Activated CD8-positive, alpha-beta T cell treated with anti-CD3 and anti-CD28 coated beads for 36 hours (primary cell): ENCODE results near the gene GTF3C5. TPM values are rescaled to one million over a fixed set of nuclear protein-coding genes. Genes with fewer than 3 reads are reported as not detected.
A peak's percentile ranks its signal among the peaks of the same experiment; 100 is the strongest.
"Not testable (repeated sequence)": the region's sequence is repeated elsewhere in the genome, so short reads cannot be mapped to it uniquely, and the experiment has no call there.

Experiments used
- ATAC-seq: fragments of 200-7000 bp; cut with Tn5 transposase; one replicate; pipeline ENCODE4 v1.10.0; 2021; ENCODE audit warnings: mild to moderate bottlenecking, moderate library complexity
- CTCF ChIA-PET: fragments of 350-600 bp; sonication (Branson Sonifier 250); formaldehyde crosslinking; loops from one replicate; lab custom pipeline; 2021; ENCODE audit warnings: antibody characterized with exemption; lab: Charles Lee
- POLR2A ChIA-PET: fragments of 350-600 bp; sonication (Branson Sonifier 250); formaldehyde crosslinking; loops from one replicate; lab custom pipeline; 2021; ENCODE audit warnings: antibody characterized with exemption; lab: Charles Lee
- DNase-seq: peaks from one replicate; pipeline ENCODE4 v3.0.0-alpha.2; 2020
- H3K27ac Mint-ChIP-seq: one replicate; pipeline ENCODE4 v1.8.0; 2021; ENCODE audit warnings: mild to moderate bottlenecking, mixed read lengths
- H3K27me3 Mint-ChIP-seq: one replicate; pipeline ENCODE4 v1.8.0; 2021; ENCODE audit warnings: mixed read lengths
- H3K36me3 Mint-ChIP-seq: one replicate; pipeline ENCODE4 v1.8.0; 2021; ENCODE audit warnings: low read depth, mixed read lengths
- H3K4me1 Mint-ChIP-seq: one replicate; pipeline ENCODE4 v1.8.0; 2021; ENCODE audit warnings: low read depth, mixed read lengths
- H3K4me3 Mint-ChIP-seq: one replicate; pipeline ENCODE4 v1.8.0; 2021; ENCODE audit warnings: mild to moderate bottlenecking, moderate library complexity, mixed read lengths
- H3K9me3 Mint-ChIP-seq: one replicate; pipeline ENCODE4 v1.8.0; 2021; ENCODE audit warnings: mixed read lengths
- intact Hi-C: fragments of 100-400 bp; cut with micrococcal nuclease; formaldehyde crosslinking; loops from one replicate; pipeline ENCODE4 v1.10.0; 2022
- total RNA-seq, 2 experiments: library from RNA; stranded (reverse); gene quantifications; one replicate each; pipeline ENCODE4 v1.2.3, GENCODE V29; 2021
- TF ChIP-seq, protein P1 (sequence below): fragments of 200-600 bp; IDR thresholded peaks from one replicate; pipeline ENCODE4 v1.8.0; 2022; ENCODE audit warnings: antibody characterized with exemption, mild to moderate bottlenecking

GTF3C5 gene
- total RNA-seq, 2 experiments from 2014 or later, result 87.6 to 95.3 TPM

- ATAC-seq (no peak), DNase-seq (no peak)
- Mint-ChIP-seq H3K4me1 (no peaks in the 10 kb centered on the region), H3K36me3 (no peaks in the 10 kb centered on the region), H3K4me3 (no peak overlapping the region), H3K9me3 (peaks cover 2% of the 10 kb centered on the region), H3K27me3 (peaks cover 14% of the 10 kb centered on the region), H3K27ac (no peak overlapping the region)
- intact Hi-C loops, result no loop called here
- ChIA-PET CTCF (interaction anchor here (0.8 to 1.7 kb wide), 3 partner anchors 10 to 13 kb away, joined by 3 to 5 read pairs (median 4); partner anchors contain the start of gene GFI1B), POLR2A (interaction anchor here (0.7 to 0.9 kb wide), 2 partner anchors 53 to 208 kb away, joined by 3 read pairs; no protein-coding TSS in a partner anchor)
- TF ChIP-seq, protein P1, sequence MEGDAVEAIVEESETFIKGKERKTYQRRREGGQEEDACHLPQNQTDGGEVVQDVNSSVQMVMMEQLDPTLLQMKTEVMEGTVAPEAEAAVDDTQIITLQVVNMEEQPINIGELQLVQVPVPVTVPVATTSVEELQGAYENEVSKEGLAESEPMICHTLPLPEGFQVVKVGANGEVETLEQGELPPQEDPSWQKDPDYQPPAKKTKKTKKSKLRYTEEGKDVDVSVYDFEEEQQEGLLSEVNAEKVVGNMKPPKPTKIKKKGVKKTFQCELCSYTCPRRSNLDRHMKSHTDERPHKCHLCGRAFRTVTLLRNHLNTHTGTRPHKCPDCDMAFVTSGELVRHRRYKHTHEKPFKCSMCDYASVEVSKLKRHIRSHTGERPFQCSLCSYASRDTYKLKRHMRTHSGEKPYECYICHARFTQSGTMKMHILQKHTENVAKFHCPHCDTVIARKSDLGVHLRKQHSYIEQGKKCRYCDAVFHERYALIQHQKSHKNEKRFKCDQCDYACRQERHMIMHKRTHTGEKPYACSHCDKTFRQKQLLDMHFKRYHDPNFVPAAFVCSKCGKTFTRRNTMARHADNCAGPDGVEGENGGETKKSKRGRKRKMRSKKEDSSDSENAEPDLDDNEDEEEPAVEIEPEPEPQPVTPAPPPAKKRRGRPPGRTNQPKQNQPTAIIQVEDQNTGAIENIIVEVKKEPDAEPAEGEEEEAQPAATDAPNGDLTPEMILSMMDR, result no peak
Measured at GRCh38 chr9:132988244-132989013, 42.4 kb upstream of the GTF3C5 start.

- H3K4me1 Mint-ChIP-seq, result no peaks in the 10 kb centered on the region
- POLR2A ChIA-PET, result interaction anchor here (0.7 to 0.9 kb wide), 2 partner anchors 54 to 209 kb away, joined by 3 read pairs; no protein-coding TSS in a partner anchor
- intact Hi-C loops, result no loop called here
- no peak overlapping the region for H3K27ac Mint-ChIP-seq
- no peak for DNase-seq
- no peak for ATAC-seq
- H3K36me3 Mint-ChIP-seq, result no peaks in the 10 kb centered on the region
- H3K27me3 Mint-ChIP-seq, result peaks cover 14% of the 10 kb centered on the region
- CTCF ChIA-PET, result interaction anchor here (0.8 to 1.7 kb wide), 3 partner anchors 11 to 13 kb away, joined by 3 to 5 read pairs (median 4); partner anchors contain the start of gene GFI1B
- peaks cover 2% of the 10 kb centered on the region for H3K9me3 Mint-ChIP-seq
- no peak overlapping the region for H3K4me3 Mint-ChIP-seq
- TF ChIP-seq, protein P1, result no peak
Measured at GRCh38 chr9:132989014-132989310, 41.8 kb upstream of the GTF3C5 start.

DNA sequence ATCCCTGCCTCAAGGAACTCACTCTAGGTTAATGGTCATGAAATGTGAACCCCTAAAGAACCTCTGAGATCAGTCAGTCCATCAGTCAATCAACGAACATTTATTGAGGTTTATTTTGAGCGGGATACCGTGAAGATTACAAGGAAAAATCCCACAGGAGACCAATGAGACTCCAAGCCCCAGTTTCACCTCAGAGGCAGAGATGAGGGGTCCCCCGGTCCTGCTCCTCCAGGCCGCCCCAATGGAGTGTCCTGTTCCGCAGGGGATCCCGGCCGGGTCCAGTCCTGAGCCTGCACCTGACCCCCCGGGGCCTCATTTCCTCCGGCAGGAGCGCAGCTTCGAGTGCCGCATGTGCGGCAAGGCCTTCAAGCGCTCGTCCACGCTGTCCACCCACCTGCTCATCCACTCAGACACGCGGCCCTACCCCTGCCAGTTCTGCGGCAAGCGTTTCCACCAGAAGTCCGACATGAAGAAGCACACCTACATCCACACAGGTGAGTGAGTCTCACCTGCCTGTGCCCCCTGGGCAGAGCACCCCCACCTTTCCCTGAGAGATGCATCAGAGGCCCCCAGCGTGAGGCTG is 41.3 kb upstream of the GTF3C5 start:
- H3K36me3 Mint-ChIP-seq, result no peaks in the 10 kb centered on the region
- DNase-seq, result no peak
- ChIA-PET CTCF (no interaction called here), POLR2A (interaction anchor here (0.9 kb wide), 1 partner anchor 209 kb away, joined by 3 read pairs; no protein-coding TSS in a partner anchor)
- no peak overlapping the region for H3K4me3 Mint-ChIP-seq
- intact Hi-C loops, result no loop called here
- peaks cover 16% of the 10 kb centered on the region for H3K27me3 Mint-ChIP-seq
- peaks cover 2% of the 10 kb centered on the region for H3K9me3 Mint-ChIP-seq
- peaks cover 2% of the 10 kb centered on the region for H3K4me1 Mint-ChIP-seq
- H3K27ac Mint-ChIP-seq, result no peak overlapping the region
- TF ChIP-seq, protein P1, result no peak
- ATAC-seq, result no peak

DNA sequence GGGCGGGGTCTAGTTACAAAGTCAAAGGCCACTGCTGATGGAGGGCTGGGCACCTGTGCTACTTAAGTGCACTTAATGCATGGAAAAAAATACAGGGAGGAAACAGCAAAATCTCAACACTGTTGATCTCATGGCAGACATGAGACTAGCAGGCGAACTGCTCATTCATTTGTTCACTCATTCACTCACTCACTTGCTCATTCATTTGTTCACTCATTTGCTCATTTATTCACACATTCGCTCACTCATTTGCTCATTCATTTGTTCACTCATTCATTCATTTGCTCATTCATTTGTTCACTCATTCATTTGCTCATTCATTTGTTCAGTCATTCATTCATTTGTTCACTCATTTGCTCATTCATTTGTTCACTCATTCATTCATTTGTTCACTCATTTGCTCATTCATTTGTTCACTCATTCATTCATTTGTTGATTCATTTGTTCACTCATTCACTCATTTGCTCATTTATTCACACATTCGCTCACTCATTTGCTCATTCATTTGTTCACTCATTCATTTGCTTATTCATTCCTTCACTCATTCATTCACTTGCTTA is 40.7 kb upstream of the GTF3C5 start:
- H3K27me3 Mint-ChIP-seq, result peaks cover 18% of the 10 kb centered on the region
- POLR2A ChIA-PET, intact Hi-C loops, H3K4me3 Mint-ChIP-seq, H3K27ac Mint-ChIP-seq, H3K4me1 Mint-ChIP-seq, H3K36me3 Mint-ChIP-seq, H3K9me3 Mint-ChIP-seq: not testable (repeated sequence)
- CTCF ChIA-PET, result interaction anchor here (0.9 kb wide), 1 partner anchor 32 kb away, joined by 3 read pairs; no protein-coding TSS in a partner anchor
- ATAC-seq (peak; percentile 64), DNase-seq (peak; percentile 39)

- ATAC-seq (no peak), DNase-seq (no peak)
- TF ChIP-seq, protein P1, result no peak
- Mint-ChIP-seq H3K9me3 (peaks cover 2% of the 10 kb centered on the region), H3K27ac (no peak overlapping the region), H3K4me3 (no peak overlapping the region), H3K4me1 (peaks cover 3% of the 10 kb centered on the region), H3K36me3 (no peaks in the 10 kb centered on the region), H3K27me3 (peaks cover 15% of the 10 kb centered on the region)
- ChIA-PET CTCF (interaction anchor here (0.9 kb wide), 1 partner anchor 31 kb away, joined by 3 read pairs; no protein-coding TSS in a partner anchor), POLR2A (no interaction called here)
- intact Hi-C loops, result no loop called here
Measured at GRCh38 chr9:132990781-132991180, 40.0 kb upstream of the GTF3C5 start.
